HepG2 (cell line): ENCODE results near the gene GNG3. TPM values are rescaled to one million over a fixed set of nuclear protein-coding genes. Genes with fewer than 3 reads are reported as not detected.
A peak's percentile ranks its signal among the peaks of the same experiment; 100 is the strongest.

ENCODE experiments used
- HCFC1 ChIP-seq: fragments of 150-350 bp; IDR thresholded peaks from 2 replicates; pipeline ENCODE4 v1.6.1; 2014; ENCODE audit warnings: low read depth, low read length
- NFIC ChIP-seq: IDR thresholded peaks from 2 replicates; pipeline ENCODE4 v1.6.1; 2012; ENCODE audit warnings: mild to moderate bottlenecking, low read length, inconsistent platforms
- PAXIP1 ChIP-seq: sonication (generic); formaldehyde crosslinking; conservative IDR thresholded peaks from 2 replicates; pipeline ENCODE4 v1.4.0; 2020; ENCODE audit warnings: mild to moderate bottlenecking, missing genetic modification reagents, moderate library complexity
- RFXANK ChIP-seq: IDR thresholded peaks from 2 replicates; pipeline ENCODE4 v1.6.1; 2016
- SP1 ChIP-seq, 2 experiments: fragments of 450-650 bp in 1 of 2; sonication (generic) in 1 of 2; formaldehyde crosslinking in 1 of 2; IDR thresholded peaks; 2 replicates each; pipeline versions ENCODE4 v1.4.0 to v1.6.1; 2016 to 2020; ENCODE audit warnings: missing genetic modification reagents in 1 of 2
- YY1 ChIP-seq: IDR thresholded peaks from 2 replicates; pipeline ENCODE4 v1.6.1; 2011; ENCODE audit warnings: low read length, low read depth, moderate library complexity, mild to moderate bottlenecking; ENCODE audit not compliant: insufficient read depth, insufficient replicate concordance
- ZBTB20 ChIP-seq: sonication (generic); formaldehyde crosslinking; IDR thresholded peaks from 2 replicates; pipeline ENCODE4 v1.8.1; 2023; ENCODE audit warnings: missing genetic modification reagents, low read depth, mild to moderate bottlenecking, borderline replicate concordance
- ZBTB40 ChIP-seq, 2 experiments: fragments of 450-650 bp in 1 of 2; sonication (generic) in 1 of 2; formaldehyde crosslinking in 1 of 2; IDR thresholded peaks; 2 replicates each; pipeline versions ENCODE4 v1.6.1 to v1.8.0; 2016 to 2022; ENCODE audit warnings: antibody characterized with exemption in 1 of 2, mild to moderate bottlenecking in 1 of 2, missing genetic modification reagents in 1 of 2
- ZFAT ChIP-seq: sonication (generic); formaldehyde crosslinking; conservative IDR thresholded peaks from 2 replicates; pipeline ENCODE4 v1.8.1; 2023; ENCODE audit warnings: missing genetic modification reagents, inconsistent platforms
- ZMYM3 ChIP-seq: sonication (generic); formaldehyde crosslinking; IDR thresholded peaks from 2 replicates; pipeline ENCODE4 v1.5.1; 2020; ENCODE audit warnings: mild to moderate bottlenecking, missing genetic modification reagents
- ZNF280B ChIP-seq: sonication (generic); formaldehyde crosslinking; IDR thresholded peaks from 2 replicates; pipeline ENCODE4 v1.5.0; 2020; ENCODE audit warnings: missing genetic modification reagents, mild to moderate bottlenecking, borderline replicate concordance
- ZNF777 ChIP-seq: sonication (generic); formaldehyde crosslinking; IDR thresholded peaks from 2 replicates; pipeline ENCODE4 v1.4.0; 2020; ENCODE audit warnings: missing genetic modification reagents
- polyA plus RNA-seq, 8 experiments: library from polyadenylated mRNA; depleted of rRNA in 3 of 8; stranded (reverse) in 7 of 8; unstranded in 1 of 8; fragments of >200 nt; fragmentation: Illumina TruSeq in 4 of 8; extraction: Trizol in 4 of 8; gene quantifications; 2 replicates each; pipeline versions ENCODE4 v1.2.1 to v1.2.3, GENCODE V29; 2011 to 2016; ENCODE audit warnings: low read depth in 4 of 8, missing spikeins in 1 of 8, mixed read lengths in 1 of 8; ENCODE audit not compliant: insufficient read depth in 1 of 8
- total RNA-seq, 5 experiments: library from RNA; depleted of rRNA; stranded (reverse); fragments of >200 nt; fragmentation: Illumina TruSeq; extraction: Trizol; gene quantifications; 2 replicates each; pipeline ENCODE4 v1.2.3, GENCODE V29; 2016; ENCODE audit warnings: low read depth in 1 of 5

The GNG3 gene
- total and polyA plus RNA-seq, 2 of the 13 experiments (the other 11 are each of a cell fraction or from before 2014, with no cell fraction given) = not detected

GRCh38 chr11:62753736-62754603 is 46.5 kb downstream of the GNG3 start, which contains the start of gene ZBTB3 (continued):
- TF ChIP-seq NFIC (no peak), SP1 (IDR thresholded peaks at IDR 0.05) (peak; percentile 78), SP1 (CRISPR knock-in tag; IDR thresholded peaks at IDR 0.05) (peak; percentile 90), ZNF777 (CRISPR knock-in tag) (peak; percentile 3; the same call in 1 of the 2 replicates), ZFAT (CRISPR knock-in tag) (no peak), PAXIP1 (CRISPR knock-in tag) (peak; percentile 40; the same call in 1 of the 2 replicates), RFXANK (CRISPR knock-in tag) (peak; percentile 21; the same call in 1 of the 2 replicates), HCFC1 (0 out of 2 replicates have a peak, but pooled peaks have one; percentile 27), ZBTB40 (IDR thresholded peaks at IDR 0.05) (peak; percentile 33; the same call in 1 of the 2 replicates), ZBTB40 (CRISPR knock-in tag; IDR thresholded peaks at IDR 0.05) (no peak), ZBTB20 (peak; percentile 44; the same call in 1 of the 2 replicates), ZMYM3 (CRISPR knock-in tag) (peak; percentile 74; the same call in 1 of the 2 replicates), ZNF280B (CRISPR knock-in tag) (0 out of 2 replicates have a peak, but pooled peaks have one; percentile 18), YY1 (peak; percentile 47)
